ENCODE results near the gene RAB2B.

The RAB2B gene

GRCh38 chr14:21476925-21477681 is at the start of gene RAB2B, which contains the start of gene TOX4:
Gene RAB2B (minus strand): TSS chr14:21476959. CDS start chr14:21476872, 87 bp downstream.
Gene TOX4 (plus strand): TSS chr14:21477195. CDS start chr14:21477279, 84 bp downstream.
- DNase-seq, result peak; percentile 99

- DNase-seq, result peak; percentile 84
Measured at GRCh38 chr14:21525962-21526671, 49.4 kb upstream of the RAB2B start, which contains the start of gene SALL2. Gene SALL2 (minus strand): TSS chr14:21526346. CDS start chr14:21526127, 219 bp downstream.

GRCh38 chr14:21525571-21525961 is 48.8 kb upstream of the RAB2B start:
- no peak for DNase-seq

GRCh38 chr14:21524575-21525490 is 48.1 kb upstream of the RAB2B start:
- DNase-seq, result no peak

- DNase-seq, result no peak
Measured at GRCh38 chr14:21523203-21523602, 46.4 kb upstream of the RAB2B start.

- no peak for DNase-seq
Measured at GRCh38 chr14:21521501-21521900, 44.7 kb upstream of the RAB2B start.

- DNase-seq, result no peak
Measured at GRCh38 chr14:21520767-21521166, 44.0 kb upstream of the RAB2B start.

GRCh38 chr14:21518725-21519124 is 42.0 kb upstream of the RAB2B start:
- no peak for DNase-seq

- no peak for DNase-seq
Measured at GRCh38 chr14:21514341-21514740, 37.6 kb upstream of the RAB2B start.

GRCh38 chr14:21510735-21511657 is 34.2 kb upstream of the RAB2B start, which contains the start of gene METTL3:
Gene METTL3 (minus strand): TSS chr14:21511340. CDS start chr14:21511223, 117 bp downstream.
- DNase-seq, result peak; percentile 99

GRCh38 chr14:21509432-21510143 is 32.8 kb upstream of the RAB2B start:
- DNase-seq, result no peak

- DNase-seq, result no peak
Measured at GRCh38 chr14:21506557-21506956, 29.8 kb upstream of the RAB2B start.

- DNase-seq, result no peak
Measured at GRCh38 chr14:21505012-21505553, 28.3 kb upstream of the RAB2B start.

- DNase-seq, result no peak
Measured at GRCh38 chr14:21503376-21503775, 26.6 kb upstream of the RAB2B start.

- no peak for DNase-seq
Measured at GRCh38 chr14:21501568-21501967, 24.8 kb upstream of the RAB2B start.

GRCh38 chr14:21498540-21499526 is 22.1 kb upstream of the RAB2B start:
- DNase-seq, result peak; percentile 86

- DNase-seq, result no peak
Measured at GRCh38 chr14:21496453-21496852, 19.7 kb upstream of the RAB2B start.

- no peak for DNase-seq
Measured at GRCh38 chr14:21494902-21495762, 18.4 kb upstream of the RAB2B start.

Measured in hematopoietic multipotent progenitor cell treated with erythropoietin and hydrocortisone succinate and interleukin-3 and kit ligand, for 4 days (in vitro differentiated cells).